NCI-H345 treated with DMSO at 0.1 percent for 48 hours (cell line): ENCODE data around the gene HSD17B12.

Source experiments
- DNase-seq: peaks from one replicate; lab custom pipeline; 2025; ENCODE audit not compliant: unreplicated experiment; lab: John Stamatoyannopoulos, UW

The HSD17B12 gene

GRCh38 chr11:43797337-43797736 is 116.8 kb downstream of the HSD17B12 start:
- no peak for DNase-seq

GRCh38 chr11:43797866-43798265 is 117.3 kb downstream of the HSD17B12 start:
- DNase-seq: no peak

GRCh38 chr11:43802509-43802908 is 122.0 kb downstream of the HSD17B12 start:
- DNase-seq: no peak

- no peak for DNase-seq
Observed at GRCh38 chr11:43803766-43804165, 123.2 kb downstream of the HSD17B12 start.

GRCh38 chr11:43806976-43807375 is 126.4 kb downstream of the HSD17B12 start:
- no peak for DNase-seq

GRCh38 chr11:43810929-43811596 is 130.5 kb downstream of the HSD17B12 start:
- DNase-seq: no peak

- DNase-seq: no peak
Observed at GRCh38 chr11:43812471-43812870, 131.9 kb downstream of the HSD17B12 start.

- DNase-seq: no peak
Observed at GRCh38 chr11:43818220-43818619, 137.7 kb downstream of the HSD17B12 start.

- DNase-seq: no peak
Observed at GRCh38 chr11:43819926-43820325, 139.4 kb downstream of the HSD17B12 start.

GRCh38 chr11:43823316-43823715 is 142.8 kb downstream of the HSD17B12 start:
- DNase-seq: no peak

- DNase-seq: no peak
Observed at GRCh38 chr11:43823851-43824250, 143.3 kb downstream of the HSD17B12 start.

GRCh38 chr11:43825217-43825816 is 144.8 kb downstream of the HSD17B12 start:
- DNase-seq: no peak

GRCh38 chr11:43830928-43831440 is 150.4 kb downstream of the HSD17B12 start:
- no peak for DNase-seq

GRCh38 chr11:43832536-43832935 is 152.0 kb downstream of the HSD17B12 start:
- DNase-seq: no peak

- no peak for DNase-seq
Observed at GRCh38 chr11:43833657-43834073, 153.1 kb downstream of the HSD17B12 start.

- no peak for DNase-seq
Observed at GRCh38 chr11:43834286-43834685, 153.7 kb downstream of the HSD17B12 start.

GRCh38 chr11:43835104-43835503 is 154.6 kb downstream of the HSD17B12 start:
- DNase-seq: no peak

GRCh38 chr11:43837879-43838278 is 157.3 kb downstream of the HSD17B12 start:
- DNase-seq: no peak

- DNase-seq: no peak
Observed at GRCh38 chr11:43842021-43842420, 161.5 kb downstream of the HSD17B12 start.

- DNase-seq: no peak
Observed at GRCh38 chr11:43845816-43846215, 165.3 kb downstream of the HSD17B12 start.

GRCh38 chr11:43852057-43852636 is 171.6 kb downstream of the HSD17B12 start:
- peak; percentile 48 for DNase-seq

GRCh38 chr11:43853781-43854180 is 173.2 kb downstream of the HSD17B12 start:
- no peak for DNase-seq
